Erythroblast (primary cell): ENCODE data around the gene P2RX2.

ENCODE experiments used
- GATA1 ChIP-seq: IDR thresholded peaks from 2 replicates; pipeline ENCODE4 v1.6.1; 2011; ENCODE audit warnings: low read depth, mild to moderate bottlenecking, control low read depth, low read length, moderate library complexity
- POLR2A ChIP-seq: IDR thresholded peaks from 2 replicates; pipeline ENCODE4 v1.6.1; 2011; ENCODE audit warnings: mild to moderate bottlenecking, low read length

GRCh38 chr12:132608231-132609171 lies 10.1 kb upstream of the P2RX2 start:
- TF ChIP-seq POLR2A (no peak), GATA1 (no peak)
